RKO (cell line): Measurements from ENCODE around the gene TMEM131.

ENCODE experiments used
- DNase-seq: peaks from one replicate; pipeline ENCODE4 v3.0.0-alpha.2; 2016; ENCODE audit warnings: low spot score

The TMEM131 gene

DNA sequence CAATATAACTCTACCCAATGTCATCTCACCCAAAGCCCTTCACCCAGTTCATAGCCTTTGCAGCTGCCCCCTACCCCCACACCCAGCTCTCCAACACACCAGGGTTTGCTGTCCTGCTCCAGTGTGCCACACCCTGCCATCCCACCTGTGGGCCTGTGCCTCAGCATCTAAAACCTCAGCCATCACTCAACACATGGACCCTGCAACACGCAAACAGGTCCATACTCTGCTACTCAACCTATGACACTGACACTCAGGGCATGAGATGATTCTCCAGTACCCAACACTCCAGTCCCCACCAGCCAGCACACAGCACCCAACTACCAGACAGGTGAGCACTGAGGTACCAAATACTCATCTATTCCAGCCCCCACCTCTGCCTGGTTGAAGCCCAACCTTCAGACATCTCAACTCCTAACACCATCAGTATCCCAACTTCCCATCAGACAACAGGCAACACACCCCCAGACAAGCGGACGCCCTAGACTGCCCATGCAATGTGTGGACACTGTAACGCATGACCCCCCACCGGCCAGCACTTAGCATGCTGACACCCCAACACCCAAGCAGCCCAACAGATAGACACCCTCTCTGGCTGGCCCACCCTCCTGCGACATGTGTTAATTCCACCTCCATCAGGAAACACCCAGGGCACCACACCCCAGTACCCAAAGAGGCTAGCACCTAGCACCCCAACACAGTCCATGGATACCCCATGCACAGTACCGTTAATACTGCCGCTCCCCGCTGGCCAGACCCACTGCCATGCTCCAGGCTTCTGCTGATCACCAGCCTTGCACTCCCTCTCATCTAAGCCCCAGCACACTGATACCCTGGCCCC lies 257.3 kb downstream of the TMEM131 start:
- no peak for DNase-seq

DNA sequence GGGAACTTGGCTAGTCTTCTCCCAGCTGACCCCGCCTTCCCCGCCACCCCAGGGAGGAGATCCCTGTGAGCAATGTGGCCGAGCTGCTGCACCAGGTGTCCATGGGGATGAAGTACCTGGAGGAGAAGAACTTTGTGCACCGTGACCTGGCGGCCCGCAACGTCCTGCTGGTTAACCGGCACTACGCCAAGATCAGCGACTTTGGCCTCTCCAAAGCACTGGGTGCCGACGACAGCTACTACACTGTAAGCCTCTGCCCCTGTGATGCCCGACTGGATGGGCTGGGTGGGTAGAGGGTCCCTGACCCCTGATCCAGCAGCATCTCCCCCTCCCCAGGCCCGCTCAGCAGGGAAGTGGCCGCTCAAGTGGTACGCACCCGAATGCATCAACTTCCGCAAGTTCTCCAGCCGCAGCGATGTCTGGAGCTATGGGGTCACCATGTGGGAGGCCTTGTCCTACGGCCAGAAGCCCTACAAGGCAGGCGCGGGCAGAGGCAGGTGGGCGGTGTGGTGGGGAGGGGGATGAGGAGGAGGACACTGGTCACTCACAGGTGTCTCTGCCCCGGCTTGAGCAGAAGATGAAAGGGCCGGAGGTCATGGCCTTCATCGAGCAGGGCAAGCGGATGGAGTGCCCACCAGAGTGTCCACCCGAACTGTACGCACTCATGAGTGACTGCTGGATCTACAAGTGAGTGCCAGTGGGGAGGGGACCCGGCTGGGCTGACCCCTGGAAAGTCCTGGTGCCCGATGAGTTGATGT lies 258.1 kb downstream of the TMEM131 start:
- no peak for DNase-seq

DNA sequence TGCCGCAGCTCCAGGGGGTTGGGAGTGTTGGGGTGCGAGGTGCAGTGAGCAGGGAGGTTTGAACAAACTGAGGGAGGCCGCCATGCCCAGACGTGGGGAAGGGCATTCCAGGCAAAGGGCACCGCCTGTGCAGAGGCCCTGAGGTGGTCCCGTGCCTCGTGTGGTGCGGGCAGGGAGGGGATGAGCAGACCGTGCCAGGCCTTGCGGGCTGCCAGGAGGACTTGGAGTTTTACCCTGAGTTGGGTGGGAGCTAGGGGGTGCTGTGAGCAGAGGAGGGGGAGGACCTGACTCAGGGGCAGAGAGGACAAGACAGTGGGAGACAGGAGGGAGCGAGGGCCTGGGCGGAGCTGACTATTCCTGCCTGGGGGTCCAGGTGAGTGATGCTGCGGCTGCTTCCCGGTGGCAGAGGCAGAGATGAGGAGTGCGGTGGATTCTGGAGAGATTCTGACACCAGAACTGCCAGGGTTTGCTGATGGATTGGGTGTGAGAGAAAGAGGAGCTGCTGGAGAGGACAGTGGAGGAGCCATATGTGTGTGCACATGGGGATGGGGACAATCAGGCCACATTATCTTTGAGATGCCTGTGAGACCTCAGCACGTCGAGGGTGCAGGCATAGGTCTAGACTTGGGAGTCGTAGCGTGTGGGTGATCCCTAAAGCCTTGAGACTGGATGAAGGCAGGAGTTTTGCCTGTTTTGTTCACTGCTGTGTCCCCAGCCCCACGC lies 259.0 kb downstream of the TMEM131 start:
- DNase-seq, result no peak

DNA sequence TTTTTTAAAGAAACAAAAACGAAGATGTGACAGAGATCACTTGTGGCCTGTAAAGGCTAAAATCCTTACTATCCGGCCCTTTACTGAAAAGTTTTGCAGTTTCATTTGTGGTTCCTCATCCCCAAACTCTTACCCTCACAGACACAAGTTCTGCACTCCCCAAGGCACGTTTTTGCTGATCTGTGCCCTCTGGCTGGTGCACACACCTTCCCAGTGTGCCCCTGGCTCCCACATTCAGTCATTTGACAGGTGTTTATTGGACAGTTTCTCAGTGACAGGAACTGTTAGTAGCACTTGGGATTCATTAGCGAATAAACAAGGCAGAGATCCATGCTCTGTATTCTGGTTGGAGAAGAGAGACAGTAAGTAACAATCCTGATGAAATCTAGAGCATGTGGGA lies 259.6 kb downstream of the TMEM131 start:
- no peak for DNase-seq

DNA sequence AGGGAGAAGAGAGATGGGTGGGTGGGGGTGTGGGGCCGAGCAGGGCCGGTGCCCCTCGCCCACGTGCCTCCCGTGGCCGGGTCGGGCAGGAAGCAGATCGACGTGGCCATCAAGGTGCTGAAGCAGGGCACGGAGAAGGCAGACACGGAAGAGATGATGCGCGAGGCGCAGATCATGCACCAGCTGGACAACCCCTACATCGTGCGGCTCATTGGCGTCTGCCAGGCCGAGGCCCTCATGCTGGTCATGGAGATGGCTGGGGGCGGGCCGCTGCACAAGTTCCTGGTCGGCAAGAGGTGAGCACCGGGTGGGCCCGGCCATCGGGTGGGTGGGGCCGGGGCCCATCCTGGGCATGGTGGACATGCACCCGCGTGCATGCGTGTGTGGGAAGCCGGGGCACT lies 260.6 kb downstream of the TMEM131 start:
- DNase-seq, result no peak

DNA sequence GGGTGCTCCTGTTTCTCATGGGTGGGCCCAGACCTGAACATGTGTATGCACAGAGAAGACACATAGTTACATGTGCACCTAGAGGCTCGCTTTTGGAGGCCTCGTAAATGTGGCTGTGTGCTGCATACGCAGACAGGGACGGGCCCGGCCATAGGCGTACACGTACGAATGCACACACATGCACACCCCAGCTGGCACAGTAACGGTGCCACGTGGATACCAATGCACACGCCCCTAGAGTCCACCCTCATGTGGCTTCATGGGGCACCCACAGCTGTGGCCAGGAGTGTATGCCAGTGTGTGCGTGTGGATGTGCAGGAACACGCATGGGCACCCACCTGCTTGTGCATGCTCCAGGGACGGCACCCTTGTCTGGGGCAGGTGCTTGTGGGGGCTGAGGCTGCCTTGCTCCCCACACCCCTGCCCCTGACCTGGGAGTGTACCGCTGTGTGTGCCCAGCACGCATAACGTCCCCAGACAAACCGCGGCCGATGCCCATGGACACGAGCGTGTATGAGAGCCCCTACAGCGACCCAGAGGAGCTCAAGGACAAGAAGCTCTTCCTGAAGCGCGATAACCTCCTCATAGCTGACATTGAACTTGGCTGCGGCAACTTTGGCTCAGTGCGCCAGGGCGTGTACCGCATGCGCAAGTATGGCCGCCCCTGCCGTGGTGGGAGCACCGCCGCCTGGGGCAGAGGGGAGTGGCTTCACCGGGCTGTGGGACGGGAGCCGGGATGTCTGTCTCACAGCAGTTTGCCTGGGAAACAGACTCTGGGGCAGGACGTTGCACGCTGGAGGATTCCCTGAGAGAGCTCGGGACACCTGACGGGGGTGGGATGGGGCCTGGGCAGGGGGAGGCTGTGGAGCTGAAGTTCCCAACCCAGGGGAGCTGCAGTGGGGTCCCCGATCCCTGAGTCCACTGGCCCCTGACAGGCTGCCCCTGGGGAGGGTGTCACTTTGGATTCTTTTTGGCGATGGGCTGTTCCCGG lies 261.4 kb downstream of the TMEM131 start:
- DNase-seq, result no peak

DNA sequence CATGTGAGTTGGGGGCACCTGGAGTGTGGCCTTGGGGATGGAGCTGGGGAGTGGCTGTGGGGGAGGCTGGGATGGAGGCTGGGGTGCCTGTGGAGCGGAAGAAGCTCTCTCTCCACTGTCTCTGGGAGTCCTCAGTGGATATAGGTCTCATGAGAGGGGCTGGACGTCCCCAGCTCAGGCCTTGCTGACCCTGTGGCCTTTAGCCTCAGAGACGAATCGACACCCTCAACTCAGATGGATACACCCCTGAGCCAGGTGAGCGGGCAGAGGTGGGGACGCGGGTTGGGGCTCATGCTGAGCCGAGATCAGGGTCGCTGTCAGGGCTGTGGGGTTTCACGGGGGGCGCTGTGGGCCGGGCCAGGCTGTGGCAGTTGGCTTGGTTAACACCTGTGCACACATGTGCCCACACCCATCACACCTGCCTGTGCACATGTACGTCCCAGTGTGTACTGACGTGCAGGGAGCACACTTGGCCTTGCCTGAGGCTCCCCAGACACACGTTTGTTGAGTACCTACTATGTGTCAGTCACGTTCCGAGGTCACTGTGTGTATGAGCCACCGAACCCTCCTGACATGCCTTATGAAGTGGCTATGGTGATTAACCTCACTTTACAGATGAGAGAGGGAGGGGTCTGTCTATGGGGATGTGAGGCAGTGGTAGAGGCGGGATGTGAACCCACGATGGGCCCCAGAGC lies 262.3 kb downstream of the TMEM131 start:
- no peak for DNase-seq

DNA sequence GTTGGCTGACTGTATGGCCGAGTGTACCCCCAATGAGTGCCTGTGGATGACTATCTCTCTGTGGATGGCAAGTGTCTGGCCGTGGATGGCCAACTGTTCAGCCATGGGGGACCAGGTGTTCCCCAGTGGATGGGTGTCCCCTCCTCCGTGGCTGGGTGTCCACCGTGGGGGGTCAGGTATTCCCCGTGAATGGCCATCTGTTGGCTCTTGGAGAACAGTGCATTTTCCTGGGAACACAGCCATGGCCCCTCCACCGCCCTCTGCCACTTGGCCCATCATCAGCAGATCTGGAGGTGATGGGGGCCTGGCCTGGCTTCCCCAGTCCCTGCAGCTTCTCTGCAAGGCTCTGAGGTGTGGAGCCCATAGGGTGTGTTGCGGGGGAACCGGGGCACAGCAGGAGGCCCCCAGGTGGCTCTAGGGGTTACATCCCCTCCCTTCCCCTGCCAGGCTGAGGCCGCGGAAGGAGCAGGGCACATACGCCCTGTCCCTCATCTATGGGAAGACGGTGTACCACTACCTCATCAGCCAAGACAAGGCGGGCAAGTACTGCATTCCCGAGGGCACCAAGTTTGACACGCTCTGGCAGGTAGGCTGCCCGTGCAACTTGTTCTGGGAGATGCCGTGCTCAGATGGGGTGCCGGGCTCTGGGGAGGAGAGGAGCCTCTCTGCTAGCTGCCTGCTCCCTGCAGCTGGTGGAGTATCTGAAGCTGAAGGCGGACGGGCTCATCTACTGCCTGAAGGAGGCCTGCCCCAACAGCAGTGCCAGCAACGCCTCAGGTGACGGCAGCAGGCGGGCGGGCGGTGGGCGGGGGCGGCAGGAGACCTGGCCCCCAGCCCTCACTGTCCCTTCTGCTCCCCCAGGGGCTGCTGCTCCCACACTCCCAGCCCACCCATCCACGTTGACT lies 263.1 kb downstream of the TMEM131 start:
- DNase-seq, result no peak

DNA sequence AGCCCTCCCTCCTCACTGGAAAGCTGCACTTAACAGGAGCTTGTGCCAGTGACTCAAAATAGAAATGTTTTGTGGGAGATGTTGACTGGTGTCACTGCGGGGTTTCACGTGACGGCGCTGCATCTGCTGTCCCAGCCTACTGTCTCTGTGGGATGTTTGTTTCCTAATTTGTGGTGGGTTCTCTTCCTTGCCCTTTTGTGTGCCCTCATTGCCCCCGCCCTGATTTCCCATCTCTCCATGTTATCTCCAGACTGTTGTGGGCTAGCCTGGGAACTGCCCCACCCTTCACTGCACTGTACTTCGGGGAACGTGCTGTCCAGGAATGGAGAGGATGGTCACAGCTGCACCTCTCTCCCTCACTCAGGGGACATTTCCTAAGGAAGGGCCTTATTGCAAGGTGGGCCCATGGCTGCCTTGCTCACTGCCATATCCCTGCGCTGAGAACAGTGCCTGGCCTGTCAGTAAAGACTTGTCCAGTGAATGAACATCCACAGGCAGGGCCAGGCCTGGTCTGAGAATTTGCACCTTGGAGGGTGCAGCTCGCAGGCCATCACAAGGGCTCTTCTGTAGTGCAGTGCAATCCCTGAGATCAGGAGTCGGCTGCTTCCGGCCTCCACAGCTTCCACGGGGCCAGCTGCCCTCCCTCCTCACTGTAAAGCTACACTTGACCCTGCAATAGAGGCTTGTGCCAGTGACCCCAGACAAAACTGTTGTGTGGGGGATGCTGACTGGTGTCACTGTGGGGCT lies 264.3 kb downstream of the TMEM131 start:
- no peak for DNase-seq

DNA sequence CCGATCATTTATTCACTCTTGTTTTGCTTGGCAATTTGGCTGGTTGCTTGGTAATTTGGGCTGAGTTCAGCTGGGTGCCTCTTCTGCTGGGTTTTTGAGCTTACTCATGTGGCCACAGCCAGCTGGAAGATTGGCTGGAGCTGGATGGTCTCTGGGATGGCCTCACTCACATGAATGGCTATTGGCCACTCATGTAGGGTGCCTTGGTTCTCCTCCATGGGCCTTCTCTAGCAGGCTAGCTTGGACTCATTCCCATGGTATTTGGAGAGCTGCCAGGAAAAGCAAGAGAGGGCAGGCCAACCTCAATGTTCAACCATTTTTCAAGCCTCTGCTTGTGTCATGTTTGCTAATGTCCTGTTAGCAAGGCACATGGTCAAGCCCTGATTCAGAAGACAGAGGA lies 265.5 kb downstream of the TMEM131 start:
- peak; percentile 25 for DNase-seq

DNA sequence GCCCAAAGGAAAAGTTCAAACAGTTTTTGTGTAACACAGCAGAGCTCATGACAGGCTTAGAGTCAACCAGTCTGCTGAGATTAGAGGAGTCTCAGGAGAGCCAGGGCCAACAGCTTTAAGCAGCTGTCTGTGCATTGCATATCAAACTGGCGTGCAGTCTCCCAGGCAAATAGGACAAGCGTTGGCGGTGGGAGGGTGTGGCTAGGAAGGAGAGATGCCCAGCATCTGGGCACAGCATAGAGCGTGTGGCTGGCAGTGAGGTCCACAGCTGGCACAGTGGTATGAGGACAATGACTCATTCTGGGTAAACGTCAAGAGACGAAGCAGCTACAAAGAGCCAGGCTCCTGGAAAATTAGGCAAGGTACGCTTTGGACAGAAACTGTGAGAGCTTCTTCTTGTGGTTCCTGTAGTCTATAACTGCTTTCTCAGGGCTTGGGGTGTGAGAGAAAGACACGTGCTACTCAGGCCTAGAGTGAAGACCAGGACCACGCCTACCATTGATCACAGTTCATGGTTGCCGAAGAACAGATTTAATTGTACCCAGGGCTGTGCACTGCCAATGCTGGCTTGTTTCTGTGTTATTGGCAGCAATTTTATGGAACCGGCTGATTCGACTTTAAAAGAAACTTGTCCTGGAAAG lies 267.5 kb downstream of the TMEM131 start:
- no peak for DNase-seq

DNA sequence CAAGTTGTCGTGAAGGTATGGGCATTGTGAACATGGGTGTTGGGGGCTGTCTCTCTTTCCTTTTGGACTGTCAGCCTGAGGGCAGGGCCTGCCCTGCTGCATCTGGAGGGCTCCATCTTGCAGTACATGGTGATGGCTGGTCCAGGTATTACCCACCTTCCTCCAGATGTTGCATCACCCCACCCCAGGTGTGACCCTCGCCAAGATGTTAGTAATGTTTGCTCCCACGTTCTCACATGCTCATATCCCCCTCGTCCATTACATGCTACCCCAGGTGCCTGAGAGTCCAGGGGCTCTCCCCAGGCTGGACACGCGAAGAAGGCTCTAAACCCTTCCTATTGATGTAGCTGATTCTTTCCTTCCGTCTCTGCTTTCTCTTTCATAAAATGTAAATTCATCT lies 268.5 kb downstream of the TMEM131 start:
- DNase-seq, result no peak

DNA sequence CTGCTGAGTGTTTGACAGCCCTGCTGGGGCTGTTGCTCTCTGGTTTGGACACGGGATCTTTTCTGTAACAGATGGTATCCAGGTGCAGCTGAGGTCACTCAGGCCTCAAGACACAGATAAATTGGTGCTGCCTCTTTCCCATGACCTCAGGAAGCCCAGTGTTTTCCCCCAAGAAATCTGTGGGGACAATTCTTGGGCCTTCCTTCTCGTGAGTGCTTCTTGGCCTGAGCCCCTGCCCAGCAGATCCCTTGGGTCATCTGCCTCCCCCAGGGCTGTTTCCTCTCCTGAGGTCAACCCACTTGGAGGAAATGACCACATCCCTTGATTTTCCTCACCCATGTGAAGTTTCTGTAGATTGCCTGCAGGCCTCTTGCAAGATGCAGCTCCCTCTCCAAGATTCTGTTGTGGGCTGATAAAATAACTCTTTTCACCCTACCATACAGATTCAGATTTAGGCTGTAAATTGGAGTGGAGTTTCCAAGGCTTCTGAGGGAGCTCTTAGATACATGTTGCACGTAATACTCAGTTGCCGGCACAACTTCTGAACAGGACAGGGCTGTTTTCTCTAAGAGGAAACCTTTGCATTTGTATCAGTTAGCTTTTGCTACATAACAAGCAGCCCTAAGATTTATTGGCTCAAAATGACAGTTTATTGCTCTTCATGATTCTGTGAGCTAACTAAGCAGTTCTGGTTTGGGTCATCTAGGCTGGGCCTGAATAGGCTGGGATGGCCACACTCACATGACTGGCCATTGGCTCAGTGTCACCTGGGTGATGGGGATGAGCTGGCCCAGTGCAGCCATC lies 269.3 kb downstream of the TMEM131 start:
- DNase-seq, result no peak

DNA sequence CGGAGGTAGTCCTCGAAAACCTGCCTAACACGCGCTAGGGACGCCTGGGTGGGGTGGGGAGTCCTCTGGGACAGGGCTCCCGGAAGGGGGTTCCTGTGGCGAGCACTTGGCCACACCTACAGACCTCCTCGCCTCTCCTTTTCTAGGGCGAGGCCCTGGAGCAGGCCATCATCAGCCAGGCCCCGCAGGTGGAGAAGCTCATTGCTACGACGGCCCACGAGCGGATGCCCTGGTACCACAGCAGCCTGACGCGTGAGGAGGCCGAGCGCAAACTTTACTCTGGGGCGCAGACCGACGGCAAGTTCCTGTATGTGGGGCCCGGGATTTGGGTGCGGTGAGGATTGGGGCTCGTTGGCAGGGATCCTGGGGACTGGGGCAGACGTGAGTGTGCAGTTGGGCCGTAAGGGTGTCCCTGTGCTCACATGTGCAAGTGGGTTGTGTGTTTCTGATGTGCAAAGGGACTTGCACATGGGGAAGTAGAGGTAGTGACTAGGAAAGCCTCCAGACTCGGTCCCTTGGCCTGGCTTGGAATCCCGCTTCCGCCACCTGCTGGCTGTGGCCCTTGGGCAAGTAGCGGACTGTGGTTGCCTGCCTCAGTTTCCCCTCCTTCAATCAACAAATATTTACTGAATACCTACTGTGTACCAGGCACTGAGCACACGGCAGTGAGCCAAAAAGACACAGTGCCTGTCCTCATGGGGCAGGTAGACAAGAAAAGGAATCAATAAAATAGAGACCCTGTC lies 270.6 kb downstream of the TMEM131 start:
- DNase-seq, result no peak

DNA sequence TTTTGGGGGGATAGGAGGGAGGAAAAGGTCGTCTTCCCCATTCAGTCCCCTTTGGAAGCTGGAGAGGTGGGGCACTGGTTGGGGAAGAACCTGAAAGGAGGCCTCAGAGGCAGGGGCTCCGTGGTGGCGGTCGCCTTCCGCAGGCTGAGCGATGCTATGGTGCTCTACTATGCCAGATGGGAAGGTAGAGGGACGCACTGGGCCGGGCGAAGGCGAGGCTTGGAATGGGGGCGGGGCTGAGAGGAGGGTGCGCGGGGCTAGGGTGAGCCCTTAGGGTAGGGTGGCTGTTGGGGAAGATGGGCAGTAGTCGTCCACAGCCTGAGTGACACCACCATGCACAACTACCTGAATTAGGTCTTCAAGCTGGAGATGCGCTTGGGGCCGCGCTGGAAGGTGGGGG lies 271.2 kb downstream of the TMEM131 start:
- DNase-seq, result no peak

DNA sequence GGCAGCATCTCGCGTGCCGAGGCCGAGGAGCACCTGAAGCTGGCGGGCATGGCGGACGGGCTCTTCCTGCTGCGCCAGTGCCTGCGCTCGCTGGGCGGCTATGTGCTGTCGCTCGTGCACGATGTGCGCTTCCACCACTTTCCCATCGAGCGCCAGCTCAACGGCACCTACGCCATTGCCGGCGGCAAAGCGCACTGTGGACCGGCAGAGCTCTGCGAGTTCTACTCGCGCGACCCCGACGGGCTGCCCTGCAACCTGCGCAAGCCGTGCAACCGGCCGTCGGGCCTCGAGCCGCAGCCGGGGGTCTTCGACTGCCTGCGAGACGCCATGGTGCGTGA lies 271.7 kb downstream of the TMEM131 start:
- no peak for DNase-seq
